HG02973 (cell line): ENCODE results near the gene SMPD3.

Experiments used
- ATAC-seq: cut with Tn5 transposase; IDR thresholded peaks from one replicate; pipeline ENCODE4 v1.9.1; 2021; ENCODE audit warnings: moderate library complexity; ENCODE audit not compliant: unreplicated experiment

SMPD3 gene

DNA sequence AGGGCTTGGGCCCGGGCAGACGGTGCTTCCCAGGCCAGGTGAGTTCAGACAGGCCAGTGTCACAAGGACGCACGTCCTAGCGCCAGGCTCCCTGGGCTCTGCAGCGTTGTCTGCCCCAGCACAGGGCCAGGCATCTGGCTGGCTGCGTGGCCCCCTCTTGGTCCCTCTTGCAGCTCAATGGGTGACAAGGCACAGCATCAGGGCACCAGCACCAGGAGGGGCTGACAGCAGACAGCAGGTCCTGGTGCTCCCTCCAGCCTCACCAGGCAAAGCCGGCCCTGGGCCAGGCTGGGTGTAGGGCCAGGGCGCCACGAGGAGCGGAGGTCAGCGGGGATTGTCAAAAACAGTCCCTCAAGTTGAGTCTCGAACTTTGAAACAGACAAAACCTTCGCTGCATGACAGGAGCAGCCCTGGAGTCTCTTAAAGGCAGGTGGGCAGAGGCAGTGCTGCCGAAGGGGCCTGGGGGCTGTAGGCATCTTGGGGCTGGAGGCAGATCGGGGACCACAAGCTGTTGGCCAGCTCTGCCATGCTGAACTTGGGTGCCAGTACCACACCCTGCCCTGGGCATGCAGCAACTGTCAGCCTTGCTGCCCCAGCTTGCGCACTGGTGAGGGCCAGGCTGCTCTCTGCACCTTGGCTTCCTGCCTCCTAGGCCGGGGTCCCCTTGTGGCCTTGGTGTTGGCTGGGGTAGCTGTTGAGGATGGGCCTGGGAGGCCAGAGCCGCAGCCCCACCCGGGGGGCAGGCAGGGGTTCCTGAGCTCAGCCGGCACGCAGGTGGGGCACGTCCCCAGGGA lies 88.7 kb downstream of the SMPD3 start:
- ATAC-seq, result no peak

DNA sequence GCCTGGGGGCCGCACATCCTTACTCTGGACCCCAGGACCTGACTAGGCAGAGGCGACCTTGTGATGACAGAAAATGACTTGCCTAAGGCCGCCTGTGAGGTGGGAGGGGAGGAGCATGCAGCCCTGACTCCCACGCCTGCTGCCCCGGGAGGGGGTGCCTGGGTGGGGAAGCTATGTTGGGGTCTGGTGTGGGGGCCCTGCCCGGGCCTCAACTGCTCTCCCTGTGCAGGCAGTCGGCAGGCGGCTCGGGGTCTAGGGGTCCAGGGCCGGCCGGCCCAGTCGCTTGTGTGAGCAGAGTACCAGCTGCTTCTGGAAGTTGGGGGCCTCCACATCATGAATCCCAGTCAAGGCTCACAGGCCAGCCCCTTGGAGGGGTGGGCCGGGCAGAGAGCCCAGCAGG lies 89.4 kb downstream of the SMPD3 start:
- no peak for ATAC-seq

DNA sequence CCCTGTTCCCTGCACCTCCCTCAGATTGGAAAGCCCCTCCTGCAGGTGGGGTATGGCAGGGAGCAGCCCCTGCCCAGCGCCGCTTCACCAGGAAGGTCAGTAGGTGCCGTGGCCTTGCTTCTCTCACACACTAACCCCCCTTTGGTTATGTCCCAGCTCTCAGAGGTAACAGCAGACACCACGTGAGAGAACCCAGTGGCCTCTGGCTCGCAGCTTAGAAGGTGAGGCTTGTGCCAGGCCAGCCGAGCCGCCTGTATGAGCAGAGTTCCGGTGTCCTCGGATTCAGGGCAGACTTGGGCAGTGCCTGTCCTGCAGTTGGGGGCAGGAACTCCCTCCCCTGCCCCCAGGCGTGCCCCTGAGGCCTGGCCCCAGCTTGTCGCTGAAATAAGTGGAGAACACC lies 90.4 kb downstream of the SMPD3 start:
- no peak for ATAC-seq

DNA sequence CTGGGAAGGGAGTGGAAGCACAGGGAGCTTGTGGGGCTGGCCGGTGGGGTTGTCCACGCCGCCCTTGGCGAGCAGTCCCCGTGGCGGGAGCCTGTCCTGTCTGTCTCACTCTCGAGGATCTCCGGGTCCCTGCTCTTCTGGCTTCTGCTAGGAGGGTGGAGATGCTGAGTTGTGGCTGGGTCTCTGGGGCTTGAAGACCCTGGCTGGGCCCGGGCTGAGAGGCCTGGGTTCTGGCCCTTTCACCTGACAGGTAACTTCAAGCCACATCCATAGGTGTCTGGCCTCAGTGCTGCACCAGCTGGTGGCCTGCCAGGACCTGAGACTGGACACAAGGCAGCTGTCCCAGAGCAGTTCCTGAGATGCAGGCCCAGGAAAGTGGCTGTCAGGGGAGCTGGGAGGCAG lies 90.8 kb downstream of the SMPD3 start:
- no peak for ATAC-seq

DNA sequence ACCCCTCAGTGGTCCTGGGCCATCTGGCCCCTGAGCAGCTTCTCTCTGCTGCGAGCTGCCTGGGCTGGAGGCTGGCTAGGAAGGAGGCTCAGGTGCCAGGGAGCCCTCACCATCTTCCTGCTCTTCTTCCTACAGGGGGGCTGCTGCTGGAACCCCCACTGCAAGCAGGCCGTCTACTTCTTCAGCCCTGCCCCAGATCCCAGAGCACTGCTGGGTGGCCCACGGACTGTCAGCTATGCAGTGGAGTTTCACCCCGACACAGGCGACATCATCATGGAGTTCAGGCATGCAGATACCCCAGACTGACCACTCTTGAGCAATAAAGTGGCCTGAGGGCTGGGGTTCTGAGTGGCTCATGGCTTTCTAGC lies 91.4 kb downstream of the SMPD3 start:
- no peak for ATAC-seq

DNA sequence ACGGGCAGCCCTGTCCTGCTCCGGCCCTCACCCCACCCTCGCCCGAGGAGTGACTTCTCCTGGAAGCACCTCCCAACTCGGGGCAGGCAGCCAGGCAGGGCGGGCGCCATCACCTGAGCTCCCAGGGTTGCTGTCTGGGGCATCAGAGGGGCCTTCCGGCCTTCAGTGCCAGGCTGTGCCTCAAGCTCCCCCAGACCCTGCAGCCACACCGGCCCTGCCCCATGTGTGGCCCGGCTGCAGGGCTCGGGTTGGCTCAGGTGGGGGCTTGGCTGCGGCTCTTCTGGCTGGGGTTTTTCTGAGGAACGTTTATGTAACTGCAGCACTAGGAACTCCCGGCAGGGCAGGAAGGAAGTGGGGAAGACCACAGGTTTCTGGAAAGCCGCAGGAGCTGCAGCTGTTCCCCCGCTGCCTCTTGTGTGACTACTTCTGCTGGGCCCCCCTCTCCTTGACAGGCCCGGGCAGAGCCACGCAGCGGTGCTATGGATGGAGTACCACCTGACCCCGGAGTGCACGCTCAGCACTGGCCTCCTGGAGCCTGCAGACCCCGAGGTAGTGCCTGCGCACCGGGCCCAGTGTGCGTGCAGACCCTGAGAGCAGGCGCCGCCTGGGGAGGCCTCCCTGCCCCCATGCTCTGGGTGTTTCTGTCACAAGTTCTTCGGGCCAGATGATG lies 91.9 kb downstream of the SMPD3 start:
- peak; percentile 71 for ATAC-seq

DNA sequence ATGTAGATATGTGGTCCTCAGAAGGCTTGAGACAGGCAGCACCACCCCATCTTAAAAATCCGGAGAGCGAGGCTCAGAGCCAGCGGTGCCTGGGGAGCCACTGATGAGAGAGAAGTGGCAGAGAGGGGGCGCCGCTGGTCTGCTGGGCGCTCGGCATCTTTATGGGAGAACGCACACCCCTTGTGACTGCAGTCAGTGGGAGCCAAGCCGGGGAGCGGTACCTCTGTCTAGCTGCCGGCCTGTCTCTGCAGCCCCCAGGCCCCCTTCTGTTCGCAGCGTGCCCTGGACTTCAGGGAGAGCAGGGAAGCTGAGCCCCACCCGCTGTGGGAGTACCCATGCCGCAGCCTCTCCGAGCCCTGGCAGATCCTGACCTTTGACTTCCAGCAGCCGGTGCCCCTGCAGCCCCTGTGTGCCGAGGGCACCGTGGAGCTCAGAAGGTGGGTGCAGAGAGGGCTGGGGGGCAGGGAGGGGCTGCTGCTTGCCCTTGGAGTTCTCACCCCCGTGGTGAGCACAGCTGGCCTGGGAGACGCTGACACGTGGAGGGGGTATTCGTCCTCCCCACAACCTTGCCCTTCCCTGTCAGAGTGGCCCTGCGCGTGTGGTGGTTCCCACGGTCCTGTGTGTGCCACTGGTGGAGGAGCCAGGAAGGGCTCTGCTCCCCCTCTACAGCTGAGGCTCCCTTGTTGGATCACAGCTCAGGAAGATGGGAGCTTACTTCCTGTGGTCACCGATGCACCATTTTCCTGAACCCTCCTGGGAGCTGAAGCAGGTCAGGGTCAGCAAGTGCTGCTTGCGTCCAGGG lies 92.7 kb downstream of the SMPD3 start:
- no peak for ATAC-seq

DNA sequence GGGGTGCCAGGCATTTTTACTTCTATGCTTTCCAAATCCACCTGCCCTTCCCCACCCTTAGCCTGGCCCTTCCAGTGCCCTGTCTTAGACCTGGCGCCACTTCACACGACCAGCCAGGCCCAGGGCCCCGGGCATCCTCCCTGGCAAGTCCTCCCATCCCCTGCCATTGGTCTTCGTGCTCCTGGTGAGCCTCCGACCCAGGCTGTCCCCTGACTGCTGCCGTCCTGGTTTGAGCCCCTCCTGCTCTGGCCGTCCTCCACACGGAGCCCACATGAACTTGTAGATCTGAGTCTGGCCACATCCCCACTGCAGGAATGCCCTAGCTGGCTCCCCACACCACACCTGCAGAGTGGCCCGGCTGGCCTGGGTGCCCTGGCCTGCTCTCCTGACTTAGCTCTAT lies 93.5 kb downstream of the SMPD3 start:
- ATAC-seq, result no peak

DNA sequence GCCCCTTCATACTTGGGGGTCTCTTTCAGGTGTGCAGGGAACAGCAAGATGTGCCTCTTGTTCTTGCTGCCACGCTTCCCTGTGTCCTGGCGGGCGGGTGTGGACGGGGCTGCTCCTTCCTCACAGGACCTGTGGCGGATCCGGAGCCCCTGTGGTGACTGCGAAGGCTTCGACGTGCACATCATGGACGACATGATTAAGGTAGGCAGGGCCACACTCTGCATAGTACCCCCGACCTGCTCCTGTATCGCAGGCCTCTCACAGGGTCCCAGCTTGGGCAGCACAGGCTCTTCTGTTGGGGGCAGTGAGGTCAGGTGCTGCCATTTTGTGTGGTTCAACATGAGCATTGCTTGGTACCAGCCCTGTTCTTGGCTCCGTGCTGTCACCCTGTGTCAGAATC lies 94.9 kb downstream of the SMPD3 start:
- ATAC-seq, result no peak

DNA sequence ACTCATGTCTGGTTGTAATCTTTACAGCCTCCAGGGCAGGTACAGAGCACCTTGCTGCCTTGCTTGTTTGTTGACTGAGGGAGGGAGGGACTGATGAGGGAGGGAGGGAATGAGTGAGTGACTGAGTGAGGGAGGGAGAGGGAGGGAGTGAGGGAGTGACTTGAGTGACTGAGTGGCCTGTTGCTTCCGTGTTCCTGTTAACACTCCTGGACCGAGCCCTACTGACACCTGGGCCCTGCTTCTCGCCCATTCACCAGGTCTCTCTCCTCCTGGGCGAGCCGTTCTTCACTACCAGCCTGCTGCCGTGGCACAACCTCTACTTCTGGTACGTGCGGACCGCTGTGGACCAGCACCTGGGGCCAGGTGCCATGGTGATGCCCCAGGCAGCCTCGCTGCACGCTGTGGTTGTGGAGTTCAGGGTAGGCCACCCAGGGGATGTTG lies 96.3 kb downstream of the SMPD3 start:
- no peak for ATAC-seq

DNA sequence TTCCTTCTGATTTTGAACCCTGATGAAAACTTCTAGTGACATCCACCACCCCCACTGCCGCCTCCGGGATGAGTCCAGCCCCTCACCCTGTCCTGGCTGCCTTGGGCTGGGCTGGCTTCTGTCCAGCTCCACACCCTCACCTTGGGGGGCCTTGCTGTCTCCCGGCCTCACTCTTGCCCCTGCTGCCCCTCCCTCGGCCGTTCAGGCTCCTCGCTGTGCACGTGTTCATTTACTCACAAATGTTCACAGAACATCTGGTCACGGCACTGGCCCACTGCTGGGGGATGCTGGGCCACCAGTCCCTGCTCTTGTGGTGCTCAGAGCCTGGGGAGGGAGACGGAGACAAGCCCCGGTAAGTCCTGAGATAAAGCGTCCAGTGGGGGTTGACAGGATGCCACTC lies 96.8 kb downstream of the SMPD3 start:
- no peak for ATAC-seq

DNA sequence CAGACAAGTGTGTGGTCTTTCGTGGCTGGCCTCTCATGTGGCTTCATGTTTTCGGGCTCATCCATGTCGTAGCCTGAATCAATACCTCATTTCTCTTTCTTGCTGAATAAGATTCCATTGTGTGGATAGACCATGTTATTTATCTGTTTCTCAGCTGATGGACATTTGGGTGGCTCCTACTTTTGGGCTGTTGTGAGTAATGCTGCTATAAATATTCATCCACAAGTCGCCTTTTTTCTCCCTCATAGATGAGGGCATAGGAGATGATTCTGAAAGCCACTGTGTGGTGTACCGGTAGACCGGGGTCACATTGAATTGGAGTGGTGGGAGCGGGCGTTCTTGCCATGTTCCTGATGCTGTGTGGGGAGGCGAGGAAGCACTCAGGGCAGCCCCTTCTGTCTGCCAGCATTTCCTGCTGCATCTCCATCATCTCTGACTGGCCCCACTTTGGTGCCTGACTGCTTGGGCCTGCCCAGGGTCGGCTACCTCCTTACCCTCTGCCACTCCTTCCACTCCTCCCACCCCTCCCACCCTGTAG lies 97.4 kb downstream of the SMPD3 start:
- ATAC-seq, result no peak

DNA sequence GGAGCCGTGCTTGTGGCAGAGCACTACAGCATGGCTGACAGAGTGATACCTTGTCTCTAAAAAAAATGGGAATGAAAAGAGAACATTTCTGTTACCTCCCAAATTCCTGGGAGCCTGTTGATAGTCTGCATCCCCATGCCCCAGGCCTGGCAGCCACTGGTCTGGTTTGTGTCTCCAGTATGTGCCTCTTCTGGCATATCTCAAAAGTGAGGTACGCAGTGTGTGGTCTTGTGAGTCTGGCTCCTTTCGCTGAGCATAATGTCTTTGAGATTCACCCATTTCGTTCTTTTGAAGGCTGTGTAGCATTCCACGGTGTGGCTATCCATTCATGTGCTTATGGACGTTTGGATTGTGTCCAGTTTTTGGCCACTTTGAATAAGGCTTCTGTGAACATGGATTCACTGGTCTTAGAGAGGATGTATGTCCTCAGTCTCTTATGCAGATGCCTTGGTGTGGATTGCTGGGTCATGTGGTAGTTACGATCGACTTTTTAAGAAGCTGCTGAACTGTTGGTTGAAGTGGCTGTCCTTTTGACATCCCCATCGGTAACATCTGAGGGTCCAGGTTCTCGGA lies 98.4 kb downstream of the SMPD3 start:
- no peak for ATAC-seq

DNA sequence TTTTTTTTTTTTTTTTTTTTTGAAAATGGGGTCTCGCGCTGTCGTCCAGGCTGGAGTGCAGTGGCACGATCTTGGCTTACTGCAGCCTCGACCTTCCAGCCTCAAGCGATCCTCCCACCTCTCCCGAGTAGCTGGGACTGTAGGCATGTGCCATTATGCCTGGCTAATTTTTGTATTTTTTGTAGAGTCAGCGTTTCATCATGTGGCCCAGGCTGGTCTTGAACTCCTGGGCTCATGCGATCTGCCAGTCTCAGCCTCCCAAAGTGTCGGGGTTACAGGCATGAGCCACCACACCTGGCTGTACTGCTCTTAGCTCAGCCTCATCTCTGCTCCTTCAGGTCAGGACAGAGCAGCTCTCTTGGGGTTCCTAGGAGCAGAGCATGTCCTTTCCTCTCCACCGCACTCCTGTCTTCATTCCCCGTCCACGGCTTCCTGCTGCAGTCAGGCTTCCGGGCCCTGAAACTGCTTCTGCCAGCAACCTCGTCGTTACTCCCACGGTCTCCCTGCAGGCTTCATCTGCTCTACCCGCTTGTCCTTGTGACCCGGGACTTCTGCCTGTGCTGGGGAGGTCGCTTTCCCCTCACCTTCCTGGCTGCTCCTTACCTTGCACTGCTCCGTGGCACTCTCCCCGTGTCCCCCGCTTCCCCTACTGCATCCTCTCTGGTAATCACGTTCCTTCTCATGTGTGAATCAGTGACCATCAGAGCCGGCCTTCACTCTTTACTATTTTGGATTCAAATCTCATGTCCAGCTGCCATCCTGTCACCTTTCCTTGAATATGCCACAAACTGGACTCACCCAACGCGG lies 99.5 kb downstream of the SMPD3 start:
- ATAC-seq, result no peak

DNA sequence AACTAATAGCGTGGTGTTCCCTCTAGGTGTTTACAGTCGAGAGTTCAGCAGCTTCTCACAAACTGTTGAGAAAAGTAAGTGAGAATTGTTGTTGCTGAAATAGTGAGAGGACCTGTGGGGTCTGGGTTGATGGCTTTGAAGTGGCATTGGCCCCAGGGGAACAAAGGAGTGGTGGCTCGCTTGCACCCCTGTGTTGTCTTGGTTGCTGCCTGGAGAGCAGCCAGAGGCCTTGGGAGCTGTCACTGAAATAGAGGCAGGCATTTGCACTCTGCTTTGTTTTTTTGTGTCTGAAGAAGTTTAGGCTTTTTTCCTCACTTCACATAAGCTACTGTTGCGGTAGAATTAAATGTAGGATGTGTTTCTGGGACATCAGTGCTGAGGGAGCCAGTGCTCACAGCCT lies 100.7 kb downstream of the SMPD3 start:
- ATAC-seq, result no peak

DNA sequence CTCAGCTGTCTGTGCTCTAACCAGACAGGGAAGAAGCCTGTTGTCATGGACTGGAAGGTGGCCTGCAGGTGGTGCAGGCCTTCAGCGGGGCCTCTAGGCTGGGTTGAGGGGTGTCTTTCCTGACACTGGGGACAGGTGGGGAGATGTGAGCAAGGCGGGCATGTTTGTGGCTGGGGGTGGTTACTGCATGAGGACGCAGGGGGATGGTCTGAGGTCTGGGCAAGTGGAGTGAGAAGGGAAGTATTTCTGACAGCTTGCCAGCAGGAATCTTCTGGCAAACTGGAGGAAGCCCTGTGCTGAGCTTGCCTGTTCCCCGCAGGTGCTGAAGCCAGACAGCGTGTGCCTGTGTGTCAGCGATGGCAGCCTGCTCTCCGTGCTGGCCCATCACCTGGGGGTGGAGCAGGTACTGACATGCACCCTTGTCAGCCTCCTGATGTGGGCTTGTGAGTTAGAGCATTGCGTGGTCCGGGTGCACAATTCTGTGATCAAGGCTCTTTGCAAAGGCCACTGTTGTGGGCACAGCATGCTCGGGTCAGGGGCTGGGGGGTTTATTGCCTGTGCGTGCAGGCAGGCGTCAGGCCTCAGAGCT lies 101.3 kb downstream of the SMPD3 start:
- no peak for ATAC-seq

DNA sequence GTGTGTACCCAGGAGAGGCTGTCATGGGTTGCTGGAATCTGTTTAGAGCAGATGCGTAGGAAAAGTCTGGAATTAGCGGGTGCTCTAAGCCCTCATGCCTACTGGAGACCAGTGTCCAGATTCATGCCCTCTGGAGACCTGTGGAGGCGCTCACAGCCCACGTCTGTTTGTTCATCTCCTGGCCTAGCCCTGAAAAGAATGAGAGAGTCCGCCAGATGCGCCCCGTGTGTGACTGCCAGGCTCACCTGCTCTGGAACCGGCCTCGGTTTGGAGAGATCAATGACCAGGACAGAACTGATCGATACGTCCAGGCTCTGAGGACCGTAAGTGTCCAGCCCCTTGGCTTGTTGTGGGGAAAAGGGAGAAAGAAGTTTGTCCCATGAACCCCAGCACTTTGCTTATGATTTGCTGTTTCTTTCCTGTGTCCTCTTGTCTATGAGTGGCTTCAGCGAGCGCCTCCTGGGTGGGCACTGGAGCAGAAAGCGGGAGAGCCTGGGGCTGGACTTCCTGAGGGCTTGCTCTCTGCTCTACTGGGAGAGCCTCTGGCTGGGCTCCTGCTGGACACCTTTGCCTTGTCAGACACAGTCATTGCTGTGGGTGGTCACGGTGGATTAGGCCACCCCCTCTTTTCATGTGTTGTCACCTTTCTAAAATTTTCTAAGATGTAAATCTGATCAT lies 102.2 kb downstream of the SMPD3 start:
- no peak for ATAC-seq

DNA sequence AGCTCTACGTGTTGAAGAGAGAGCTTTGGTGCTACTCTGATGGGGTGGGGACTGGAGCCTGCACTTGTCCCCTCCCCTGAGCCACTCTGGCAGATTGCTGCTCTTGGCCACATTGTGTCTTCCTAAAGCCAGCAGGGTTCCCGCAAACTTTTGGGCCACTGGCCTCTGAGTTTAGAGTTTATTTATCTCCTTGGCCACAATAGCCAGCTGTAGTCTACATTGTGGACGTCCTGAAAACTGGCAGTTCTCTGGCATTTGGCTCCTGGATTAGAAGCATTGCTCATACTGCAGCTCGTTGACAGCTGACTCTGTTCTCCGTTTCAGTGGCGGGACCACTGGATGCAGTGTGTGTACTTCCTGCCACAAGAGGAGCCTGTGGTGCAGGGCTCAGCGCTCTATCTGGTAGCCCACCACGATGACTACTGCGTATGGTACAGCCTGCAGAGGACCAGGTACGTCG lies 102.9 kb downstream of the SMPD3 start:
- no peak for ATAC-seq

DNA sequence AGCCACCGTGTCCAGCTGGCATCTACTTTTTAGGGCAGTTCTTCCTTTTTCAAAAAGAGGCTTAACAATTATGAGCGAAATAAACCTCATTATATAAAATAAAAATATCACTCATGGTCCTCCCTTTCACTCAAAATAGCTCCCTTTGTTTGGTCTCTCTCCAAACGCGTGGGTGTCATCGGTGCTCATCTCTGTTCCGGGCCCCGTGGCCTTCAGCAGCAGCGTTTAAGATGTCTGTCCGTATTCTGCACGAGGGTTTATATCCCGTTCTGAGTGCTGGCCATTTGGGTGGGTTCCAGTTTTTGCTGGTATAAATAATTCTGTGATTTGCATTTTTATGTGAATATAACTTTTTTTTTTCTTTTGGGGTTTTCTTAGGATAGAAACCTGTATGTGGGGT lies 104.1 kb downstream of the SMPD3 start:
- ATAC-seq, result no peak
